Occipital lobe (tissue), 2 donors: ENCODE data around the gene ZNF775. TPM values are rescaled to one million over a fixed set of nuclear protein-coding genes. Genes with fewer than 3 reads are reported as not detected.
"Not testable (repeated sequence)": the region's sequence is repeated elsewhere in the genome, so short reads cannot be mapped to it uniquely, and the experiment has no call there.

Source experiments
- DNase-seq: peaks from one replicate; lab custom pipeline; 2025; lab: John Stamatoyannopoulos, UW
- total RNA-seq: library from RNA; depleted of rRNA; stranded (reverse); fragments of >200 nt; gene quantifications from one replicate; pipeline ENCODE4 v1.2.3, GENCODE V29; 2014

Gene ZNF775
- total RNA-seq, 1 donor from 2014 or later: 10.6 TPM

GRCh38 chr7:150382123-150382843 is 3.2 kb downstream of the ZNF775 start:
- no peak for DNase-seq

GRCh38 chr7:150382844-150383225 is 3.7 kb downstream of the ZNF775 start:
- DNase-seq: no peak

- peak; percentile 94 for DNase-seq
Observed at GRCh38 chr7:150383710-150384397, 4.7 kb downstream of the ZNF775 start.

- DNase-seq: no peak
Observed at GRCh38 chr7:150384406-150385301, 5.5 kb downstream of the ZNF775 start.

- DNase-seq: no peak
Observed at GRCh38 chr7:150385302-150385723, 6.2 kb downstream of the ZNF775 start.

- DNase-seq: not testable (repeated sequence)
Observed at GRCh38 chr7:150385884-150386283, 6.8 kb downstream of the ZNF775 start.

- DNase-seq: no peak
Observed at GRCh38 chr7:150388306-150388705, 9.2 kb downstream of the ZNF775 start.

GRCh38 chr7:150388709-150389531 is 9.8 kb downstream of the ZNF775 start:
- peak; percentile 47 for DNase-seq

- DNase-seq: no peak
Observed at GRCh38 chr7:150389532-150389816, 10.3 kb downstream of the ZNF775 start.

- no peak for DNase-seq
Observed at GRCh38 chr7:150390205-150390604, 11.1 kb downstream of the ZNF775 start.

GRCh38 chr7:150393325-150393724 is 14.2 kb downstream of the ZNF775 start:
- no peak for DNase-seq

GRCh38 chr7:150396426-150396825 is 17.3 kb downstream of the ZNF775 start:
- DNase-seq: no peak

- DNase-seq: no peak
Observed at GRCh38 chr7:150396851-150397260, 17.7 kb downstream of the ZNF775 start.

GRCh38 chr7:150397346-150398107 is 18.4 kb downstream of the ZNF775 start:
- DNase-seq: no peak

GRCh38 chr7:150398108-150398964 is 19.2 kb downstream of the ZNF775 start:
- DNase-seq: no peak

GRCh38 chr7:150398965-150399320 is 19.8 kb downstream of the ZNF775 start:
- DNase-seq: no peak

- DNase-seq: no peak
Observed at GRCh38 chr7:150399421-150400007, 20.4 kb downstream of the ZNF775 start.

GRCh38 chr7:150400008-150400787 is 21.1 kb downstream of the ZNF775 start:
- no peak for DNase-seq
